Stromal cell of bone marrow (primary cell): ENCODE measurements around the gene GNG14.
"Not testable (repeated sequence)": the region's sequence is repeated elsewhere in the genome, so short reads cannot be mapped to it uniquely, and the experiment has no call there.

Experiments used
- DNase-seq: peaks from one replicate; pipeline ENCODE4 v3.0.0-alpha.2; 2012; ENCODE audit warnings: low read depth

Gene GNG14

GRCh38 chr19:12687496-12688196, at the start of gene GNG14:
Gene GNG14 (plus strand): TSS chr19:12687998. CDS start chr19:12688049, 51 bp downstream.
- DNase-seq, result no peak

- DNase-seq, result no peak
Measured at GRCh38 chr19:12638611-12639182, 49.1 kb upstream of the GNG14 start.

- peak; percentile 51 for DNase-seq
Measured at GRCh38 chr19:12639901-12640613, 47.7 kb upstream of the GNG14 start.

- DNase-seq, result no peak
Measured at GRCh38 chr19:12641456-12641855, 46.3 kb upstream of the GNG14 start.

- no peak for DNase-seq
Measured at GRCh38 chr19:12642506-12642905, 45.3 kb upstream of the GNG14 start.

- not testable (repeated sequence) for DNase-seq
Measured at GRCh38 chr19:12643716-12644115, 44.1 kb upstream of the GNG14 start.

- DNase-seq, result no peak
Measured at GRCh38 chr19:12646551-12646950, 41.2 kb upstream of the GNG14 start.

GRCh38 chr19:12647047-12647446, 40.8 kb upstream of the GNG14 start:
- no peak for DNase-seq

GRCh38 chr19:12647490-12648071, 40.2 kb upstream of the GNG14 start:
- no peak for DNase-seq

GRCh38 chr19:12648088-12648487, 39.7 kb upstream of the GNG14 start:
- DNase-seq, result no peak

- no peak for DNase-seq
Measured at GRCh38 chr19:12649941-12650340, 37.9 kb upstream of the GNG14 start.

GRCh38 chr19:12652219-12652618, 35.6 kb upstream of the GNG14 start:
- DNase-seq, result no peak

- no peak for DNase-seq
Measured at GRCh38 chr19:12655546-12655945, 32.3 kb upstream of the GNG14 start.

- no peak for DNase-seq
Measured at GRCh38 chr19:12656899-12657571, 30.8 kb upstream of the GNG14 start.

GRCh38 chr19:12657966-12658365, 29.8 kb upstream of the GNG14 start:
- no peak for DNase-seq

- no peak for DNase-seq
Measured at GRCh38 chr19:12660980-12661379, 26.8 kb upstream of the GNG14 start.

- DNase-seq, result no peak
Measured at GRCh38 chr19:12664406-12665280, 23.2 kb upstream of the GNG14 start.

- DNase-seq, result no peak
Measured at GRCh38 chr19:12665281-12665573, 22.6 kb upstream of the GNG14 start.

GRCh38 chr19:12665671-12666264, 22.0 kb upstream of the GNG14 start:
- no peak for DNase-seq

GRCh38 chr19:12666265-12667048, 21.3 kb upstream of the GNG14 start, which contains the start of the genes MAN2B1 and WDR83:
Gene MAN2B1 (minus strand): TSS chr19:12666742. CDS start chr19:12666701, 41 bp downstream.
Gene WDR83 (plus strand): TSS chr19:12666807. CDS start chr19:12669791, 2,984 bp downstream.
- DNase-seq, result peak; percentile 48
